Memory B cell (primary cell): Measurements from ENCODE around the gene SLC2A9.

Source experiments
- ATAC-seq: fragments of 150-1000 bp; cut with Tn5 transposase; 2 replicates; pipeline ENCODE4 v1.10.0; 2021; ENCODE audit warnings: low read depth, mild to moderate bottlenecking, moderate library complexity
- DNase-seq, 2 donors: peaks; one replicate each; pipeline ENCODE4 v3.0.0; 2022; ENCODE audit warnings: low spot score in 2 of 2
- H3K27ac Mint-ChIP-seq: one replicate; pipeline ENCODE4 v1.8.0; 2022; ENCODE audit warnings: mild to moderate bottlenecking, moderate library complexity, mixed read lengths
- H3K27me3 Mint-ChIP-seq: one replicate; pipeline ENCODE4 v1.8.0; 2022; ENCODE audit warnings: mixed read lengths
- H3K36me3 Mint-ChIP-seq: one replicate; pipeline ENCODE4 v1.8.0; 2022; ENCODE audit warnings: mild to moderate bottlenecking, mixed read lengths
- H3K4me1 Mint-ChIP-seq: one replicate; pipeline ENCODE4 v1.8.0; 2022; ENCODE audit warnings: mixed read lengths
- H3K4me3 Mint-ChIP-seq: one replicate; pipeline ENCODE4 v1.8.0; 2022; ENCODE audit warnings: mild to moderate bottlenecking, moderate library complexity, mixed read lengths
- H3K9me3 Mint-ChIP-seq: one replicate; pipeline ENCODE4 v1.8.0; 2022; ENCODE audit warnings: mixed read lengths

Gene SLC2A9

DNA sequence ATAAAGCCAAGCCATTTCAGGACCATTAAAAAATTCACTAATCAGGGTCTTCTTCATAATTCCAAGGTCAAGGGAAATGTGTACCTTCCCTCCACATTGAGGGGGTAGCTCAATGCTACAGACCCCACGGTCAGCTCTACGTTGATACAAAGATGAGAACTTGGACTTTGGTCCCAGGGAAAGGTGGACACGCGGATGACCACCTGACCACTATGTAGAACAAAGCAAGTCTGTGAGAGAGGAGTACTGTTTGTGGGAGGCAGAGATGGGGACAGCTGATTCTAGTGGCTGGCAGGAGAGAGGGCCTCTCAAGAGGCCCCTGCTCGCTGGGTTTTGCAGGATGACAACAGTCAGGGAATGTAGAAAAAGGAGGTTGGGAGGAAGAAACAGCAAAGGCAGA lies 58.0 kb downstream of the SLC2A9 start:
- H3K4me3 Mint-ChIP-seq, result no peak overlapping the region
- DNase-seq (no peak), ATAC-seq (no peak)
- peaks cover 10% of the 10 kb centered on the region for H3K9me3 Mint-ChIP-seq
- peaks cover 3% of the 10 kb centered on the region for H3K36me3 Mint-ChIP-seq
- H3K4me1 Mint-ChIP-seq, result no peaks in the 10 kb centered on the region
- no peak overlapping the region for H3K27ac Mint-ChIP-seq
- H3K27me3 Mint-ChIP-seq, result no peaks in the 10 kb centered on the region

- H3K9me3 Mint-ChIP-seq, result peaks cover 12% of the 10 kb centered on the region
- H3K36me3 Mint-ChIP-seq, result peaks cover 5% of the 10 kb centered on the region
- DNase-seq (no peak), ATAC-seq (no peak)
- H3K27me3 Mint-ChIP-seq, result no peaks in the 10 kb centered on the region
- H3K27ac Mint-ChIP-seq, result no peak overlapping the region
- no peaks in the 10 kb centered on the region for H3K4me1 Mint-ChIP-seq
- no peak overlapping the region for H3K4me3 Mint-ChIP-seq
These were observed 58.5 kb downstream of the SLC2A9 start for GRCh38 chr4:9962611-9963314.

GRCh38 chr4:9954468-9954867 lies 66.8 kb downstream of the SLC2A9 start:
- Mint-ChIP-seq H3K4me3 (no peak overlapping the region), H3K27me3 (peaks cover 6% of the 10 kb centered on the region), H3K9me3 (peaks cover 5% of the 10 kb centered on the region), H3K4me1 (no peaks in the 10 kb centered on the region), H3K36me3 (peaks cover 6% of the 10 kb centered on the region), H3K27ac (no peak overlapping the region)
- no peak for DNase-seq
- no peak for ATAC-seq

- Mint-ChIP-seq H3K27me3 (peaks cover 7% of the 10 kb centered on the region), H3K36me3 (peaks cover 4% of the 10 kb centered on the region), H3K4me3 (no peak overlapping the region), H3K9me3 (no peaks in the 10 kb centered on the region), H3K27ac (no peak overlapping the region), H3K4me1 (no peaks in the 10 kb centered on the region)
- DNase-seq (no peak), ATAC-seq (no peak)
These were observed 68.2 kb downstream of the SLC2A9 start for GRCh38 chr4:9953089-9953488.

DNA sequence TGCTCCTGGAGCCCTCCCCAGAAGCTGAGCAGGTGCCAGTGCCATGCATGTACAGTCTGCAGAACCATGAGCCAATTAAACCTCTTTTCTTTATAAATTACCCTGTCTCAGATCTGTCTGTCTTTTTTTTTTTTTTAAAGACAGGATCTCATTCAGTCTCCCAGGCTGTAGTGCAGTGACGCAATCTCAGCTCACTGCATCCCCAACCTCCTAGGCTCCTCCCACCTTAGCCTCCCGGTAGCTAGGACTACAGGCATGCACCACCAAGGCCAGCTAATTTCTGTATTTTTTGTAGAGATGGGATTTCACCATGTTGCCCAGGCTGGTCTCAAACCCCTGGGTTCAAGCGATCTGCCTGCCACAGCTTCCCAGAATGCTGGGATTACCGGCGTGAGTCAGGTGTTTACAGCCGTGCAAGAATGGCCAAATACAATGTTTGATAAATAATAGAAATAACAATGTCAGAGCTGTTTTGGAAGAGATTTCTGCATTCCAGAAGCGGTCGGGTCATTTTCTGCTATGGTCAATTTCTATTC lies 68.8 kb downstream of the SLC2A9 start:
- Mint-ChIP-seq H3K4me3 (no peak overlapping the region), H3K36me3 (peaks cover 2% of the 10 kb centered on the region), H3K9me3 (no peaks in the 10 kb centered on the region), H3K27ac (no peak overlapping the region), H3K4me1 (no peaks in the 10 kb centered on the region), H3K27me3 (peaks cover 7% of the 10 kb centered on the region)
- ATAC-seq (no peak), DNase-seq (no peak)

DNA sequence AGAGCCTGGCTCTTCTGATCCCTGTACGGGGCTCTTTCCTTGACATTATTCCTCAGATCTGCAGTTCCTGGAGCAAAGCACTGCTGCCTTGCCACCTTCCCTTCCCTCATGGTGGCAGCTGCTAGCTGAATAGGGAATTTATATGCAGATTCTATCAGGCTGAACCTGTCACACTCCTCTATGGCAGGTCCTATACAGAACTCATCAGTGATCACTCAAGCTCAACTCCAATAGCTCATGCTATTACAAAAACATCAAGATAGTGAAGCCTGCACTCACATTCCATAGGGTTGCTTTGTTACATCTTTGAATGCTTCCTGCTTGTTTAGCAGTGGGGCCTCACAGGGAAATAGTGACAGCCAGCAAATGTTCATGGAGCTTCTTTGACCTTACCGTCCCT lies 71.7 kb downstream of the SLC2A9 start:
- Mint-ChIP-seq H3K27ac (no peak overlapping the region), H3K9me3 (no peaks in the 10 kb centered on the region), H3K4me1 (no peaks in the 10 kb centered on the region), H3K36me3 (no peaks in the 10 kb centered on the region), H3K27me3 (peaks cover 4% of the 10 kb centered on the region), H3K4me3 (no peak overlapping the region)
- ATAC-seq (no peak), DNase-seq (no peak)

- Mint-ChIP-seq H3K9me3 (no peaks in the 10 kb centered on the region), H3K27me3 (peaks cover 4% of the 10 kb centered on the region), H3K4me1 (no peaks in the 10 kb centered on the region), H3K4me3 (no peak overlapping the region), H3K27ac (no peak overlapping the region), H3K36me3 (no peaks in the 10 kb centered on the region)
- DNase-seq (no peak), ATAC-seq (no peak)
These were observed 73.9 kb downstream of the SLC2A9 start for GRCh38 chr4:9947168-9948062.

GRCh38 chr4:9946170-9946569 lies 75.1 kb downstream of the SLC2A9 start:
- Mint-ChIP-seq H3K9me3 (no peaks in the 10 kb centered on the region), H3K4me1 (no peaks in the 10 kb centered on the region), H3K4me3 (no peak overlapping the region), H3K27me3 (peaks cover 4% of the 10 kb centered on the region), H3K27ac (no peak overlapping the region), H3K36me3 (no peaks in the 10 kb centered on the region)
- no peak for ATAC-seq
- DNase-seq, result no peak

GRCh38 chr4:9944431-9945425 lies 76.6 kb downstream of the SLC2A9 start:
- Mint-ChIP-seq H3K9me3 (no peaks in the 10 kb centered on the region), H3K36me3 (no peaks in the 10 kb centered on the region), H3K27ac (no peak overlapping the region), H3K4me3 (no peak overlapping the region), H3K27me3 (peaks cover 2% of the 10 kb centered on the region), H3K4me1 (no peaks in the 10 kb centered on the region)
- DNase-seq, result no peak
- no peak for ATAC-seq

DNA sequence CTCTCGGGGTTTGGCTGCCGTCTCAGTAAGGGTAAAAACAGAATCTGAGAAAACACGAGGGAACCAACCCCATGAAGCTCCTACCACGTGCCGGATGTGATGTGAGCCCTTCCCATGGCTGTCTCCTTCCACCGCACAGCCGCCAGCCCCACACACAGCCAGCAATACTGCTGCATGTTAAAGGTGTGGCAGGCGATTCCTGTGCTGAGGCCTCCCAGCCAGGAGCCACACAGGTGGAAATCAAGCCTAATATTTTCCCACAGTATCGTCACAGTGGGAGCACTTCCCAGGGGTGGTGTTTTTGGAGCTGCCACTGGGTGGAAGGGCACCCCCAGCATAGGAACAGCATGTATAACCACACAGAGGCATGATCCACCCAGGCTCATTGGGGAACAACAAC lies 77.5 kb downstream of the SLC2A9 start:
- H3K4me1 Mint-ChIP-seq, result no peaks in the 10 kb centered on the region
- H3K27me3 Mint-ChIP-seq, result no peaks in the 10 kb centered on the region
- ATAC-seq, result no peak
- H3K4me3 Mint-ChIP-seq, result no peak overlapping the region
- no peaks in the 10 kb centered on the region for H3K36me3 Mint-ChIP-seq
- H3K9me3 Mint-ChIP-seq, result no peaks in the 10 kb centered on the region
- DNase-seq, result no peak
- no peak overlapping the region for H3K27ac Mint-ChIP-seq

DNA sequence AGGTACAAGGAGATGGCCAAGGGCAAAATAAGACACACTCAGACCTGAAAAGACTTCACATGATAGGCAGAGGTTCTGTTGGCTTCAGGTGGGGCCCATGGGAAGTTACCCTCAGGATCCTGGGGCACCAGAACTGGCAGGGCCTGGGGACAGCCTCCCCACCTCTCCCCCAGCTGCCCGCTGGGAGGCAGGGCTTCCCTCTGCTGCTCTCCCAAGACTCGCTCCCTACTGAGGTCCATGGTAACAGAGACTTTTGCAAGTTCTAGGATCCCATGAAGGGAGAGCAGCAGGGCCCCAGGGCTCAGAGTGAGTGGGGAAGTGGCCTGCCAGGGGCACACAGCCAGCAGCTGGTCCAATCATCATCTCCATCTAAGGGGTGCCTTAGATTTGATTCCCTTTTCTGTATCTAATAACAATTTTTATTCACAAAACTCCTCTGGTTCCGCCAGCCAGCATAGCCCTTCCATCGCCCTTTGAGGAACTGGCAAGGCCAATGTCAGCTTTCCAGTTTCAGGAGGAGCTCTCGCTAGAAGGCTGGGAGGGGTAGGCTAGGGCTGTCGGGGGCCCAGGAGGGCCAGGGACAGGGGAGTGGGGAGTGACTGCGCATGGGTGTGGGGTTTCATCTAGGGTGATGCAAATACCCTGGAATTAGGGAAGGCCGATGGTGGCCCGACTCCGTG lies 78.2 kb downstream of the SLC2A9 start:
- no peak for ATAC-seq
- Mint-ChIP-seq H3K4me3 (no peak overlapping the region), H3K27ac (no peak overlapping the region), H3K36me3 (no peaks in the 10 kb centered on the region), H3K27me3 (no peaks in the 10 kb centered on the region), H3K4me1 (no peaks in the 10 kb centered on the region), H3K9me3 (no peaks in the 10 kb centered on the region)
- DNase-seq, result no peak

DNA sequence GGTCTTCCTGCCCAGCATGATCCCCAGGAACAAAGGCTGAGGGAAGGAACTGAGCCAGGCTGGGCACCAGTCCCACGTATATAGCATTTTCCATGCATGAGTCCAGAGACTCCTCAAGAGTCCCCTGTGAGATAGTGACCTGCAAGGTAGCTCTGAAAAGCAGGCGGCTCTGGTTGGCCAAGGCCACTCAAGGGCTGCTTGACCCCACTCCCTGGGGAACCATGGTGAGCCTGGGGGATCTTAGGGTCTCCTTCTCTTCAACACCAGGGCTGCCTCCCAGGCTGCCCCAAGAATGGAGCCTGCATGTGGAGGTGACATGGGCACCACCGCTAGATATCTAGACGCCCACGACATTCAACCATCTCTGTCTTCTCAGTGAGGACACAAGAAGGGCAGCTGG lies 79.2 kb downstream of the SLC2A9 start:
- Mint-ChIP-seq H3K4me1 (no peaks in the 10 kb centered on the region), H3K36me3 (no peaks in the 10 kb centered on the region), H3K4me3 (no peak overlapping the region), H3K27ac (no peak overlapping the region), H3K27me3 (no peaks in the 10 kb centered on the region), H3K9me3 (no peaks in the 10 kb centered on the region)
- no peak for DNase-seq
- ATAC-seq, result no peak

- no peaks in the 10 kb centered on the region for H3K36me3 Mint-ChIP-seq
- ATAC-seq (no peak), DNase-seq (no peak)
- no peaks in the 10 kb centered on the region for H3K27me3 Mint-ChIP-seq
- H3K4me1 Mint-ChIP-seq, result no peaks in the 10 kb centered on the region
- H3K27ac Mint-ChIP-seq, result no peak overlapping the region
- H3K9me3 Mint-ChIP-seq, result no peaks in the 10 kb centered on the region
- no peak overlapping the region for H3K4me3 Mint-ChIP-seq
These were observed 81.3 kb downstream of the SLC2A9 start for GRCh38 chr4:9940041-9940440.
